ENCODE data around the gene SCUBE1.

DNA sequence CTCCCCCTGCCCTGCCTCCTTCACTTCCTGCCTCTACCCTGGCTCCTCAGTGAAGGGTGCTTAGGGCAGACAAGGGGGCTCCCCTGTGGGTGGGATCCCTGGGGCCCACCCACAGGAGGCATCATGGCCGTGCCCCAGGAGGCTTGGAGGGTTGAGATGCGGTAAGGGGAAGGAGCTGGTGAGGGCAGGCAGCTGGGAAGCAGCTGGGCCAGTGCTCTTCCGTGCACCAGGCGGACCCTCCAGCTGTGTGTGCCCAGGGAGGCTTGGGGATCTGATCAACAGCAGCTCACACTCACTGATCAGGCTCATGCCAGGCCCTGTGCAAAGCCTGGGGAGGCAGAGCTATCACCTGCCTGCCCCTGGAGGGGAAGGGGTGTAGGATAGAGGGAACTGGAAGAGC, 97.0 kb downstream of the SCUBE1 start:
- TF ChIP-seq CTCF (IDR thresholded peaks at IDR 0.05) (no peak), POLR2A (IDR thresholded peaks at IDR 0.05) (no peak)

All from esophagus squamous epithelium (tissue), 4 donors.